ENCODE results near the gene ANK2. TPM values are rescaled to one million over a fixed set of nuclear protein-coding genes. Genes with fewer than 3 reads are reported as not detected.

The ANK2 gene
- polyA plus RNA-seq, 1 donor (not counting 4 experiments of a cell fraction or from before 2014, with no cell fraction given) = 0.22 TPM

- TF ChIP-seq CTCF (optimal IDR thresholded peaks at IDR 0.05 in 1 of 3, IDR thresholded peaks at IDR 0.05 in 1 of 3, conservative IDR thresholded peaks at IDR 0.05 in 1 of 3; ENCODE audit: extremely low read depth in 1 of 3, insufficient read depth in 2 of 3, low read length in 3 of 3) (no peak), EZH2 (IDR thresholded peaks at IDR 0.05; ENCODE audit: low read length) (no peak)
- H3K27me3 ChIP-seq (ENCODE audit: control insufficient read depth, extremely low read depth, insufficient read depth, low read length) = peaks cover 10% of the 10 kb centered on the region
- H3K36me3 ChIP-seq (ENCODE audit: control insufficient read depth in 2 of 2, extremely low read depth in 1 of 2, insufficient read depth in 2 of 2, low read length in 2 of 2) = no peaks in the 10 kb centered on the region
- H3K4me2 ChIP-seq (ENCODE audit: control insufficient read depth, extremely low read depth, insufficient read depth, low read depth, low read length) = no peak overlapping the region
- H4K20me1 ChIP-seq (ENCODE audit: control insufficient read depth, extremely low read depth, insufficient read depth, low read length) = no peaks in the 10 kb centered on the region
- H2AFZ ChIP-seq (ENCODE audit: control insufficient read depth, low read length) = no peak overlapping the region
- no peak for DNase-seq (ENCODE audit: low read depth, low spot score)
- no peak for FAIRE-seq
- no peaks in the 10 kb centered on the region for H3K4me1 ChIP-seq (ENCODE audit: control insufficient read depth, extremely low read depth, insufficient read depth, low read length)
- no peaks in the 10 kb centered on the region for H3K79me2 ChIP-seq (ENCODE audit: control insufficient read depth, insufficient read depth, low read length)
- no peaks in the 10 kb centered on the region for H3K9me3 ChIP-seq (ENCODE audit: control insufficient read depth, low read depth, low read length)
- H3K9me1 ChIP-seq (ENCODE audit: control insufficient read depth, extremely low read depth, insufficient read depth, low read length) = no peaks in the 10 kb centered on the region
- no peak overlapping the region for H3K27ac ChIP-seq (ENCODE audit: control insufficient read depth, insufficient read depth, low read length)
- H3K9ac ChIP-seq (ENCODE audit: control insufficient read depth, extremely low read depth, insufficient read depth, low read length) = no peak overlapping the region
- H3K4me3 ChIP-seq (ENCODE audit: control insufficient read depth in 2 of 3, extremely low read depth in 1 of 3, insufficient read depth in 2 of 3, low read depth in 1 of 3, low read length in 3 of 3) = no peak overlapping the region
- dilution Hi-C loops (cut with MboI; ENCODE audit: extremely low pct_ligation_motif_present, low sequenced_read_pairs) = no loop called here
Measured at GRCh38 chr4:113332701-113333100, 283.2 kb downstream of the ANK2 start.

GRCh38 chr4:113335746-113336145 is 286.3 kb downstream of the ANK2 start:
- Histone ChIP-seq H3K27ac (ENCODE audit: control insufficient read depth, insufficient read depth, low read length) (no peak overlapping the region), H4K20me1 (ENCODE audit: control insufficient read depth, extremely low read depth, insufficient read depth, low read length) (no peaks in the 10 kb centered on the region), H3K36me3 (ENCODE audit: control insufficient read depth in 2 of 2, extremely low read depth in 1 of 2, insufficient read depth in 2 of 2, low read length in 2 of 2) (no peaks in the 10 kb centered on the region), H3K9me3 (ENCODE audit: control insufficient read depth, low read depth, low read length) (no peaks in the 10 kb centered on the region), H3K79me2 (ENCODE audit: control insufficient read depth, insufficient read depth, low read length) (no peaks in the 10 kb centered on the region), H3K4me1 (ENCODE audit: control insufficient read depth, extremely low read depth, insufficient read depth, low read length) (no peaks in the 10 kb centered on the region), H3K9me1 (ENCODE audit: control insufficient read depth, extremely low read depth, insufficient read depth, low read length) (no peaks in the 10 kb centered on the region), H3K9ac (ENCODE audit: control insufficient read depth, extremely low read depth, insufficient read depth, low read length) (no peak overlapping the region), H3K4me2 (ENCODE audit: control insufficient read depth, extremely low read depth, insufficient read depth, low read depth, low read length) (no peak overlapping the region), H2AFZ (ENCODE audit: control insufficient read depth, low read length) (no peak overlapping the region), H3K27me3 (ENCODE audit: control insufficient read depth, extremely low read depth, insufficient read depth, low read length) (peaks cover 10% of the 10 kb centered on the region), H3K4me3 (ENCODE audit: control insufficient read depth in 2 of 3, extremely low read depth in 1 of 3, insufficient read depth in 2 of 3, low read depth in 1 of 3, low read length in 3 of 3) (no peak overlapping the region)
- DNase-seq (ENCODE audit: low read depth, low spot score) (no peak), FAIRE-seq (no peak)
- TF ChIP-seq EZH2 (IDR thresholded peaks at IDR 0.05; ENCODE audit: low read length) (no peak), CTCF (optimal IDR thresholded peaks at IDR 0.05 in 1 of 3, IDR thresholded peaks at IDR 0.05 in 1 of 3, conservative IDR thresholded peaks at IDR 0.05 in 1 of 3; ENCODE audit: extremely low read depth in 1 of 3, insufficient read depth in 2 of 3, low read length in 3 of 3) (no peak)
- dilution Hi-C loops (cut with MboI; ENCODE audit: extremely low pct_ligation_motif_present, low sequenced_read_pairs) = no loop called here
